ENCODE results near the gene C2CD2. TPM values are rescaled to one million over a fixed set of nuclear protein-coding genes. Genes with fewer than 3 reads are reported as not detected.

The C2CD2 gene
- total and polyA plus RNA-seq, 3 donors from 2014 or later: 8.6 to 17.4 (median 13.2) TPM

GRCh38 chr21:41845310-41846032 lies 108.3 kb downstream of the C2CD2 start:
- intact Hi-C loops (cut with DNase I; ENCODE audit: low total_unique reads): no loop called here
- Histone ChIP-seq H3K4me1 (no peaks in the 10 kb centered on the region), H3K36me3 (ENCODE audit: low read depth, missing control alignments) (no peaks in the 10 kb centered on the region), H3K4me3 (no peak overlapping the region), H3K27ac (no peak overlapping the region), H3K9me3 (no peaks in the 10 kb centered on the region), H3K27me3 (no peaks in the 10 kb centered on the region)
- TF ChIP-seq POLR2A (IDR thresholded peaks at IDR 0.05): no peak
- no peak for TF ChIP-seq CTCF (IDR thresholded peaks at IDR 0.05)
- DNase-seq: no peak
- 90 to 93% methylated on average over 18 to 19 of the region's 21 CpGs for WGBS, 2 donors

DNA sequence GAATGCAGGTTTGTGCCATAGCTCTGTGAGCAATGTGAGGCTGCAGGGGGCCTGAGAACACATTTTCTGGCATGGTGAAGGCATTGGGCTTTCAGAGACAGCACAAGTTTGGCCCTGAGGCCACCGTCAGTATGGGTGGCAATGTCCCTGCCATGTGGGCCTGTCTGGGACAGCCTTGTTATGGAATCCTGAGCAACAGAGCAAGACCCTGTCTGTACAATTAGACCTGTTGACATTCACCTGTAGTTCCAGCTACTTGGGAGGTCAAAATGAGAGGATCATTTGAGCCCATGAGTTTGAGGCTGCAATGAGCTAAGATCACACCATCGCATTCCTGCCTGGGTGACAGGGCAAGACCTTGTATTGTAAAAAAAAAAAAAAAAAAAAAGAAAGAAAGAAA lies 110.2 kb downstream of the C2CD2 start:
- H3K27me3 ChIP-seq: no peaks in the 10 kb centered on the region
- H3K4me3 ChIP-seq: no peak overlapping the region
- DNase-seq: no peak
- H3K27ac ChIP-seq: no peak overlapping the region
- H3K36me3 ChIP-seq (ENCODE audit: low read depth, missing control alignments): no peaks in the 10 kb centered on the region
- WGBS, 2 donors: 96 to 100% methylated on average over 2 of the region's 2 CpGs
- no peak for TF ChIP-seq CTCF (IDR thresholded peaks at IDR 0.05)
- no peak for TF ChIP-seq POLR2A (IDR thresholded peaks at IDR 0.05)
- no peaks in the 10 kb centered on the region for H3K9me3 ChIP-seq
- intact Hi-C loops (cut with DNase I; ENCODE audit: low total_unique reads): no loop called here
- H3K4me1 ChIP-seq: no peaks in the 10 kb centered on the region

DNA sequence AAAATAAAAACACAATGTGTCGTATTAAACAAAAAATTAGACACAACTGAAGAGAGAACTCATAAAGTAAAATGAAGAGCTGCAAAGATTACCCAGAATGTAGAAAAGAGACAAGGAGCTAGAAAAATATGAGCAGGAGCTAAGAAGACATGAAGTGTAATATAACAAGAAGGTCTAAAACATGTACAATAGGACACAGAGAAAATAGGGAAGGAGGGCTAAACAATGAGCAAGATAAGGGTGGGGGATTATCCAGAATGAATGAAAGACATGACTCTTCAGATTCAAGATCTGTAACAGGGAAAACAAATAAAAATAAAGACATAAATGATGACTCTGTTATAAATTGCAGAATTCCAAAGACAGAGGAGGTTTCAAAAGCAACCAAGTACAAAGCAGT lies 112.9 kb downstream of the C2CD2 start:
- no peak for DNase-seq
- WGBS, 2 donors: 97% methylated on average over 1 of the region's 1 CpG
- no peak overlapping the region for H3K4me3 ChIP-seq
- H3K4me1 ChIP-seq: no peaks in the 10 kb centered on the region
- TF ChIP-seq POLR2A (IDR thresholded peaks at IDR 0.05): no peak
- no peak for TF ChIP-seq CTCF (IDR thresholded peaks at IDR 0.05)
- no peaks in the 10 kb centered on the region for H3K36me3 ChIP-seq (ENCODE audit: low read depth, missing control alignments)
- H3K27ac ChIP-seq: no peak overlapping the region
- H3K27me3 ChIP-seq: no peaks in the 10 kb centered on the region
- no peaks in the 10 kb centered on the region for H3K9me3 ChIP-seq
- intact Hi-C loops (cut with DNase I; ENCODE audit: low total_unique reads): no loop called here

DNA sequence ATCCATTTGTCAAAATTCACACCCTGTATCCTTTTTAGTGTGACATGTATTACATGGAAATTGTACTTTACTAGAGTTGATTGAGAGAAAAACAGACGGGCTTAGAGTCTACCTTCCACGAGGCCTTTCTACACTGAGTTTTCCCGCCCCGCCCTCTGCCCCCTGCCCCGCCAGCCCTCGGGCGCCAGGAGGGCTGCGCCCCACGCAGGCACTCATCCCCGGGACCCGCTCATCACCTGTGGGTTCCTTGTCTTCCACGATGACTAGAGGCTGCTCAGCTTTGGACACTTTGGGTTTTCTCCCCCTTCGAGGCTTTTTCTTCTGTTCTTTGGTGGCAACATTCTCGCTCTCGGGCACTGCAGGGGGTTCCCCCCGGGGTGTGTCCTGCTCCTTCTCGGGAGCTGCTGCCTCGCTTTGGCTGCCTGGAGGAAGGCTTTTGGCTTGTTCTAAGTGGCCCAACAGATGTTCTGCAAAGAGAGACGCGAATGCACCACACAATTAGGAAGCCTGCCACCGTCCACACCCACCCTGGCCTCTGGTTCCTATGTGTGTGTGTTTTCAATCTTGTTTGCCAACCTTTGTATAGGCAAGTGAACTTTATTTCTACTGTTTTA lies 114.3 kb downstream of the C2CD2 start:
- no peaks in the 10 kb centered on the region for H3K27me3 ChIP-seq
- no peaks in the 10 kb centered on the region for H3K4me1 ChIP-seq
- H3K27ac ChIP-seq: no peak overlapping the region
- no peaks in the 10 kb centered on the region for H3K36me3 ChIP-seq (ENCODE audit: low read depth, missing control alignments)
- TF ChIP-seq CTCF (IDR thresholded peaks at IDR 0.05): no peak
- no peak for TF ChIP-seq POLR2A (IDR thresholded peaks at IDR 0.05)
- 92 to 97% methylated on average over 21 of the region's 21 CpGs for WGBS, 2 donors
- no peak overlapping the region for H3K4me3 ChIP-seq
- no peaks in the 10 kb centered on the region for H3K9me3 ChIP-seq
- no peak for DNase-seq
- intact Hi-C loops (cut with DNase I; ENCODE audit: low total_unique reads): no loop called here
